GM21515 (cell line): ENCODE measurements around the gene RLF.

ENCODE experiments used
- ATAC-seq: cut with Tn5 transposase; IDR thresholded peaks from one replicate; pipeline ENCODE4 v1.9.1; 2021; ENCODE audit not compliant: unreplicated experiment

Gene RLF

DNA sequence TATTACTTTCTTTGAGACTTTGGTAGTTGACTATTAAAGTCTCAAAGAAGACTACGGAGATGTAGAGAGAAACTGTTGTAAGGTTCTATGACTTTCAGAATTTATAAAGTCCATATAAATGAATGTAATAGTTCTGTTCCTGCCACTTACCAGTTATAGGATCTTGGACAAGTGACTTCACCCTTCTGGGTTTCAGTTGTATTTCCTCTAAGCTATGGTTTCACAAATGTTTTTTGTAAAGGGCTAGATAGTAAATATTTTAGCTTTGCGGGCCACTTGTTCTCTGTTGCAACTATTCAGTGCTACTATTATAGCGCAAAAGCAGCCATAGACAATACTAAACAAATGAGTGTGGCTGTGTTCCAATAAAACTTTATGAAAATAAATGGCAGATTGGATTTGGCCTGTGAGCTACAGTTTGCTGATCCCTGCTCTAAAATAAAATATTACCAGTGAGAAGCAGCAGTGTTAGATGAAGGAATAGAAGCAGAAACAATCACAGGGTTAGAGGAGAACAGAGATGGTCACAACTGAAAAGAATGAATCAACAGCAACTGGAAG lies 111.5 kb downstream of the RLF start:
- no peak for ATAC-seq

DNA sequence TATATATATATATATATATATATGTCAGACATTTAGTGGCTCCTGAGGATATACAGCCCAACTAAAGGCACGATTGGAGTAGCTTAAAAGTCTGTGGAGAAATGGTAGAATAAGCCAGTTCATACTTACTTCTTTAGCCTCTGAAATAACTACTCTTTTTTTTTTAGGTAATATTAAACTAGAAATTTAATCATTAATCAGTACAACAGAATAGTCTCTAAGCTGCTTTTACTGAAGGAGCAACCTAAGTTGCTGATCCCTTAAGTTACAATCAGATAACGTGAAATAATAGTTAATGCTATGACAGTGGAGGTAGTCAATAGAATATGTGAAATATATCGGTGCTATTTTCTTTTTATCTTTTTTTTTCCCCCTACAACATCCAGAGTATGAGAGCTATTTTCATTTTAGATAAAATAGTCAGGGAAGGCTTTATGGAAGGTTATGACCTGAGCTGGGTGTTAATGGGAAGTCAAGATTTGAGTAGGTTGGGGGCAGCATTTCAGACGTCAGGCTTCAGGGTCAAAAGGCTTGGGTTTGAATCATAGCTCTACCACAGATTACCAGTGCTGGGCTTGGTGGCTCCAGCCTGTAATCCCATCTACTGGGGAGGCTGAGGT lies 112.5 kb downstream of the RLF start:
- no peak for ATAC-seq

DNA sequence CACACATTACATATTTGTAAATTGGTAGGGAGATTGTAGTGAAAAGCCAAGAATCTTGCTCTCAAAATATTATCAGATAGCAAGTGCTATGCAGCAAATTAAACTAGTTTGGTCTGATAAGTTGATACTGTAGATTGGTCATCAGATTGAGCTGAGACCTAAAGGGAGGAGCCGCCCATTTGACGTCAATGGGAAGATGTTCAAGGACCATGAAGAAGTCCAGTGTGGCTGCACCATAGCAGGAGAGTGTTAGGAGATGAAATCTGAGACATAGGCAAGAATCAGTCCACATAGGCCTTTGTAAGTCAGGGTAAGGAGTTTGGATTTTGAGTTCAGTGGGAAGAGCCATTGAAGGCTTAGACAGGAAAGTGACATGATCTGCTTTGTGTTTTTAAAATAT lies 113.1 kb downstream of the RLF start:
- no peak for ATAC-seq

DNA sequence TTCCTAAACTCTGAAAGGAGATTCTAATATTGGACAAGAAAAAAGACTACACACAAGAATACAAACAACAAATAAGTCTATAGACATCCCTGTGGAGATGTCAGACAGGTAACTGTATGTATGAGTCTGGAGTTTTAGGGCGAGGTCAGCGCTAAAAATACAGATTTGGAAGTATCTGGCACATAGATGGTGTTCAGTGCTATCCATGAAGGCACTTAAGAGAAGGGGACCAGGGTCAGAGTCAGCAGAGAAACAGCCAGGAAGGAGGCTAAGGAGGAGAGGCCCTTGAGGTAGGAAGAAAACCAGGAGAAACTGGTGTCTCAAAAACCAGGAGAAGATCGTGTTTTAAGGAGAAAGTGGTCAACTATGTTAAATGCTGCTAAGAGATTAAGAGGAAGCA lies 114.9 kb downstream of the RLF start:
- no peak for ATAC-seq

DNA sequence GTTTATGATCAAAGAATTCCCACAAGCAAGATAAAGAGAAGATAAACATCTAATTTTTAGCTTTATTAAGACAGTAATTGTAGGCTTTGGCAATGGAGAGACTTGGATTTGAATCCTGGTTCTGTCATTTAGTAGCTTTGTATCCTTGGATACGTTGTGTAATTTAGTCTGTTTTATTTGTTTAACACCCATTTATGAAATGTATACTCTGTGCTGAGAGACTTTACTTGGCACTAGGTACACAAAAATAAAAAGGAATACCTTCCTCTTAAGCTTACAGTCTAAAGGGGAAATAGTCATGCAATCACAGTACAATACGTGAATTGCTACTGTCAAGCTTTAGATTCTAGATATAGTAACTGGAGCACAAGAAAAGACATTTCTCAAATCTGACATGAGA lies 120.7 kb downstream of the RLF start:
- ATAC-seq, result no peak
